ENCODE data around the gene SH2B3. TPM values are rescaled to one million over a fixed set of nuclear protein-coding genes. Genes with fewer than 3 reads are reported as not detected.
A peak's percentile ranks its signal among the peaks of the same experiment; 100 is the strongest.
"Not testable (repeated sequence)": the region's sequence is repeated elsewhere in the genome, so short reads cannot be mapped to it uniquely, and the experiment has no call there.

The SH2B3 gene
- total and polyA plus RNA-seq, 7 experiments from 2014 or later = 3.5 to 71.4 (median 19.7) TPM

- Mint-ChIP-seq H3K4me1 (peaks cover 22 to 49% (median 31%) of the 10 kb centered on the region in 7 donors), H3K36me3 (no peaks in the 10 kb centered on the region), H3K27me3 (no peaks in the 10 kb centered on the region), H3K27ac (peak overlapping the region in 3 of 9 donors; percentile 36 to 71 (median 57)), H3K9me3 (no peaks in the 10 kb centered on the region), H3K4me3 (no peak overlapping the region)
- ChIA-PET POLR2A (interaction anchor here (5.1 kb wide), 1 partner anchor 44 kb away, joined by 64 read pairs; no protein-coding TSS in a partner anchor), CTCF (interaction anchor here (0.9 to 13.9 kb wide), 3 partner anchors 11 to 46 kb away, joined by 3 to 462 read pairs (median 3); no protein-coding TSS in a partner anchor)
- intact Hi-C loops (cut with micrococcal nuclease) = loop anchor here in 1 of 2 donors (10.0 kb wide), 1 partner anchor 656 kb away; the partner anchor contains the start of gene PPP1CC
- H3K9me3 ChIP-seq (ENCODE audit: control insufficient read depth in 2 of 3, low read length in 3 of 3) = no peaks in the 10 kb centered on the region
- peaks cover 19 to 22% of the 10 kb centered on the region in 2 donors for H3K4me1 ChIP-seq (ENCODE audit: control insufficient read depth in 2 of 2, insufficient read depth in 2 of 2, low read length in 2 of 2)
- DNase-seq = no peak
- H3K27ac ChIP-seq (ENCODE audit: low read depth, low read length) = no peak overlapping the region
- no peak overlapping the region for H3K4me3 ChIP-seq (ENCODE audit: low read length)
- no peaks in the 10 kb centered on the region for H3K27me3 ChIP-seq (ENCODE audit: control insufficient read depth in 2 of 2, insufficient read depth in 2 of 2, low read length in 2 of 2)
- no peak for ATAC-seq
- H3K36me3 ChIP-seq (ENCODE audit: control insufficient read depth in 2 of 3, insufficient read depth in 3 of 3, low read length in 3 of 3) = peaks cover 0 to 2% (median 0%) of the 10 kb centered on the region in 3 experiments
Measured at GRCh38 chr12:111401167-111401605, 4.5 kb upstream of the SH2B3 start.

GRCh38 chr12:111402490-111402824, 3.3 kb upstream of the SH2B3 start:
- H3K9me3 Mint-ChIP-seq; H3K36me3 Mint-ChIP-seq; H3K4me3 ChIP-seq (ENCODE audit: low read length); H3K27ac ChIP-seq (ENCODE audit: low read depth, low read length); H3K27me3 ChIP-seq (ENCODE audit: control insufficient read depth in 2 of 2, insufficient read depth in 2 of 2, low read length in 2 of 2); ATAC-seq; H3K36me3 ChIP-seq (ENCODE audit: control insufficient read depth in 2 of 3, insufficient read depth in 3 of 3, low read length in 3 of 3); DNase-seq; H3K9me3 ChIP-seq (ENCODE audit: control insufficient read depth in 2 of 3, low read length in 3 of 3); H3K27me3 Mint-ChIP-seq: not testable (repeated sequence)
- Mint-ChIP-seq H3K4me1 (peaks cover 22 to 51% (median 35%) of the 10 kb centered on the region in 7 donors), H3K27ac (peak overlapping the region in 4 of 9 donors; percentile 67 to 89 (median 73)), H3K4me3 (peak overlapping the region in 4 of 10 donors; percentile 64 to 91 (median 78))
- ChIA-PET CTCF (interaction anchor here (1.0 to 13.9 kb wide), 2 partner anchors 32 to 45 kb away, joined by 3 to 462 read pairs; no protein-coding TSS in a partner anchor), POLR2A (interaction anchor here (1.4 to 13.2 kb wide), 5 partner anchors 10 to 49 kb away, joined by 4 to 127 read pairs (median 31); no protein-coding TSS in a partner anchor)
- intact Hi-C loops (cut with micrococcal nuclease) = loop anchor here in 1 of 2 donors (10.0 kb wide), 1 partner anchor 658 kb away; the partner anchor contains the start of gene PPP1CC
- peaks cover 22 to 25% of the 10 kb centered on the region in 2 donors for H3K4me1 ChIP-seq (ENCODE audit: control insufficient read depth in 2 of 2, insufficient read depth in 2 of 2, low read length in 2 of 2)

- peak overlapping the region; percentile 75 to 96 (median 89) for H3K27ac Mint-ChIP-seq
- no peaks in the 10 kb centered on the region for H3K9me3 ChIP-seq (ENCODE audit: control insufficient read depth in 2 of 3, low read length in 3 of 3)
- intact Hi-C loops (cut with micrococcal nuclease) = loop anchor here (1.0 to 10.0 kb wide), 8 partner anchors 26 to 660 kb away; partner anchors contain the start of genes ACAD10 (in 1 of the 2), ATXN2 (in 1 of the 2), BRAP (in 1 of the 2) and PHETA1 (in 1 of the 2)
- H3K27me3 ChIP-seq (ENCODE audit: control insufficient read depth in 2 of 2, insufficient read depth in 2 of 2, low read length in 2 of 2) = no peaks in the 10 kb centered on the region
- DNase-seq (peak in 5 of 9 donors; percentile 33 to 79 (median 49)), ATAC-seq (no peak)
- H3K27ac ChIP-seq (ENCODE audit: low read depth, low read length) = peak overlapping the region; percentile 97
- ChIA-PET POLR2A (interaction anchor here (1.2 to 13.2 kb wide), 6 partner anchors 9 to 47 kb away, joined by 5 to 127 read pairs (median 28); no protein-coding TSS in a partner anchor), CTCF (interaction anchor here (0.5 to 13.9 kb wide), 14 partner anchors 8 to 979 kb away, joined by 3 to 462 read pairs (median 3); no protein-coding TSS in a partner anchor)
- peak overlapping the region; percentile 78 to 96 (median 90) for H3K4me3 Mint-ChIP-seq
- peak overlapping the region; percentile 68 for H3K4me3 ChIP-seq (ENCODE audit: low read length)
- H3K4me1 ChIP-seq (ENCODE audit: control insufficient read depth in 2 of 2, insufficient read depth in 2 of 2, low read length in 2 of 2) = peaks cover 43 to 46% of the 10 kb centered on the region in 2 donors
- H3K27me3 Mint-ChIP-seq = no peaks in the 10 kb centered on the region
- peaks cover 0 to 5% (median 0%) of the 10 kb centered on the region in 3 experiments for H3K36me3 ChIP-seq (ENCODE audit: control insufficient read depth in 2 of 3, insufficient read depth in 3 of 3, low read length in 3 of 3)
- H3K9me3 Mint-ChIP-seq = no peaks in the 10 kb centered on the region
- peaks cover 34 to 59% (median 52%) of the 10 kb centered on the region in 7 donors for H3K4me1 Mint-ChIP-seq
- peaks cover 0 to 6% (median 0%) of the 10 kb centered on the region in 5 donors for H3K36me3 Mint-ChIP-seq
Measured at GRCh38 chr12:111404362-111405148, 1.2 kb upstream of the SH2B3 start.

- Histone ChIP-seq H3K4me3 (ENCODE audit: low read length) (peak overlapping the region; percentile 68), H3K27me3 (ENCODE audit: control insufficient read depth in 2 of 2, insufficient read depth in 2 of 2, low read length in 2 of 2) (no peaks in the 10 kb centered on the region), H3K4me1 (ENCODE audit: control insufficient read depth in 2 of 2, insufficient read depth in 2 of 2, low read length in 2 of 2) (peaks cover 50 to 53% of the 10 kb centered on the region in 2 donors), H3K27ac (ENCODE audit: low read depth, low read length) (peak overlapping the region; percentile 97), H3K9me3 (ENCODE audit: control insufficient read depth in 2 of 3, low read length in 3 of 3) (no peaks in the 10 kb centered on the region), H3K36me3 (ENCODE audit: control insufficient read depth in 2 of 3, insufficient read depth in 3 of 3, low read length in 3 of 3) (peaks cover 0 to 5% (median 0%) of the 10 kb centered on the region in 3 experiments)
- Mint-ChIP-seq H3K4me1 (peaks cover 34 to 63% (median 53%) of the 10 kb centered on the region in 7 donors), H3K9me3 (no peaks in the 10 kb centered on the region), H3K36me3 (peaks cover 0 to 6% (median 0%) of the 10 kb centered on the region in 5 donors), H3K27ac (peak overlapping the region; percentile 75 to 96 (median 89)), H3K4me3 (peak overlapping the region; percentile 78 to 96 (median 90)), H3K27me3 (no peaks in the 10 kb centered on the region)
- ChIA-PET CTCF (interaction anchor here (0.5 to 13.9 kb wide), 8 partner anchors 9 to 979 kb away, joined by 3 to 462 read pairs (median 4); no protein-coding TSS in a partner anchor), POLR2A (interaction anchor here (1.2 to 13.2 kb wide), 6 partner anchors 9 to 46 kb away, joined by 5 to 127 read pairs (median 28); no protein-coding TSS in a partner anchor)
- DNase-seq (peak; percentile 96 to 98 (median 97)), ATAC-seq (peak; percentile 89)
- intact Hi-C loops (cut with micrococcal nuclease) = loop anchor here (1.0 to 10.0 kb wide), 8 partner anchors 25 to 661 kb away; partner anchors contain the start of genes ACAD10 (in 1 of the 2), ATXN2 (in 1 of the 2), BRAP (in 1 of the 2) and PHETA1 (in 1 of the 2)
Measured at GRCh38 chr12:111405149-111405858, 419 bp upstream of the SH2B3 start.

GRCh38 chr12:111406474-111407376, 1.0 kb downstream of the SH2B3 start:
- H3K27me3 Mint-ChIP-seq = no peaks in the 10 kb centered on the region
- POLR2A ChIA-PET = interaction anchor here (1.0 to 13.2 kb wide), 6 partner anchors 10 to 45 kb away, joined by 3 to 127 read pairs (median 18); no protein-coding TSS in a partner anchor
- no peaks in the 10 kb centered on the region for H3K9me3 Mint-ChIP-seq
- no peaks in the 10 kb centered on the region for H3K27me3 ChIP-seq (ENCODE audit: control insufficient read depth in 2 of 2, insufficient read depth in 2 of 2, low read length in 2 of 2)
- H3K4me3 Mint-ChIP-seq = peak overlapping the region; percentile 78 to 96 (median 90)
- H3K27ac ChIP-seq (ENCODE audit: low read depth, low read length) = peak overlapping the region; percentile 97
- no peaks in the 10 kb centered on the region for H3K9me3 ChIP-seq (ENCODE audit: control insufficient read depth in 2 of 3, low read length in 3 of 3)
- H3K36me3 Mint-ChIP-seq = peaks cover 0 to 6% (median 0%) of the 10 kb centered on the region in 5 donors
- CTCF ChIA-PET = interaction anchor here (0.7 to 13.9 kb wide), 5 partner anchors 10 to 40 kb away, joined by 3 to 462 read pairs (median 14); no protein-coding TSS in a partner anchor
- intact Hi-C loops (cut with micrococcal nuclease) = loop anchor here (1.0 to 10.0 kb wide), 5 partner anchors 24 to 824 kb away; partner anchors contain the start of genes ACAD10 (in 1 of the 2), BRAP (in 1 of the 2), PPP1CC (in 1 of the 2) and PPTC7 (in 1 of the 2)
- ATAC-seq (no peak), DNase-seq (peak in 5 of 9 donors; percentile 27 to 75 (median 41))
- H3K4me1 ChIP-seq (ENCODE audit: control insufficient read depth in 2 of 2, insufficient read depth in 2 of 2, low read length in 2 of 2) = peaks cover 64 to 68% of the 10 kb centered on the region in 2 donors
- H3K4me3 ChIP-seq (ENCODE audit: low read length) = peak overlapping the region; percentile 79
- peak overlapping the region; percentile 78 to 96 (median 88) for H3K27ac Mint-ChIP-seq
- peaks cover 0 to 5% (median 0%) of the 10 kb centered on the region in 3 experiments for H3K36me3 ChIP-seq (ENCODE audit: control insufficient read depth in 2 of 3, insufficient read depth in 3 of 3, low read length in 3 of 3)
- H3K4me1 Mint-ChIP-seq = peaks cover 35 to 78% (median 59%) of the 10 kb centered on the region in 7 donors
